IPS-20b (cell line): ENCODE data around the gene LHX4.
A peak's percentile ranks its signal among the peaks of the same experiment; 100 is the strongest.

Source experiments
- H3K27ac ChIP-seq: one replicate; pipeline ENCODE4 v1.5.1; 2013; ENCODE audit warnings: low read length
- H3K27me3 ChIP-seq: 2 replicates; pipeline ENCODE4 v1.6.1; 2013; ENCODE audit warnings: mild to moderate bottlenecking, low read length, inconsistent platforms; ENCODE audit not compliant: insufficient read depth
- H3K36me3 ChIP-seq: 2 replicates; pipeline ENCODE4 v1.6.1; 2013; ENCODE audit warnings: low read depth, mild to moderate bottlenecking, inconsistent platforms, low read length, moderate library complexity; ENCODE audit not compliant: insufficient read depth
- H3K4me1 ChIP-seq: 2 replicates; pipeline ENCODE4 v1.6.1; 2013; ENCODE audit warnings: mild to moderate bottlenecking, control low read depth, inconsistent platforms, low read length, moderate library complexity; ENCODE audit not compliant: insufficient read depth
- H3K4me3 ChIP-seq: 2 replicates; pipeline ENCODE4 v1.5.1; 2013; ENCODE audit warnings: mild to moderate bottlenecking, low read length, inconsistent platforms
- H3K9ac ChIP-seq: 2 replicates; pipeline ENCODE4 v1.6.1; 2013; ENCODE audit warnings: low read depth, mild to moderate bottlenecking, inconsistent platforms, low read length, moderate library complexity
- H3K9me3 ChIP-seq: 2 replicates; pipeline ENCODE4 v1.6.1; 2013; ENCODE audit warnings: mild to moderate bottlenecking, low read depth, low read length, inconsistent platforms; ENCODE audit not compliant: insufficient read depth

LHX4 gene

DNA sequence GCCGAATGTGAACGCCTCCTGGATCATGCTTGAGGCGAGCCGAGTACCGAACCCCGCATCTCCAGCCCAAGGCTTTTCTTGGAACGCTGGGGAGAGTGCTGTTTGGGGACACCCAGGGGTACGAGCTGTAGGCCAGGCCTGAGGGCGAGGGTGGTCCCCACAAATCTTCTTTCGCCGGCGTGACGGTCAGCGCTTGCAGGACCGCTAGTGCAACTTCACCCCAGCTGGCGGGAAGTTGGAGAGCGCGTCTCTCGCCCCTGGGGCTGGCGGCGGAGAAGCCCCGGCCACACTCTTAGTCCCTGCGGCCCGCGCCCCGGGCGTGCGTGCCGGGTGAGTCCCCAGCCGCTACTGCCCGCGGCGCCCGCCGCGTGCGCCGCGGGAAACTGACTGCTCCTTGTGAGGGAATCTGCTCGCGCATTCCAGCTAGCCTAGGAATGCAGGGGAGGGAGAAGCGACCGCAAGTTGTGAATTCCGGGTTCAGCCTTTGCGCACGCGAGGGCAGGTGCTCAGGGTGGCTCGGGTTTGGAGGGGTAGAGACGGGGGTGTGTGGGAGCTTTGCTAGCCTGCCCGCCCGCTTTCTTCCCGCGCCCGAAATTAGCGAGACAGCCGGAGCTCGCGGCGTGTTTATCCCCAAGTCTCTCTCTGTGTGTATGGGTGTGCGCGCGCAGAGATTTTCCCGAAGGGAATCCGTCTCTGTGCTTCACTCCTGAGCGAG, 884 bp downstream of the LHX4 start:
- no peaks in the 10 kb centered on the region for H3K36me3 ChIP-seq
- H3K9ac ChIP-seq, result peak overlapping the region; percentile 64; the same call in 1 of the 2 replicates
- peak overlapping the region; percentile 83 for H3K4me3 ChIP-seq
- peaks cover 22% of the 10 kb centered on the region; the same call in 1 of the 2 replicates for H3K4me1 ChIP-seq
- H3K9me3 ChIP-seq, result peaks cover 3% of the 10 kb centered on the region; the same call in 1 of the 2 replicates
- H3K27ac ChIP-seq, result no peak overlapping the region
- peaks cover 96% of the 10 kb centered on the region for H3K27me3 ChIP-seq

DNA sequence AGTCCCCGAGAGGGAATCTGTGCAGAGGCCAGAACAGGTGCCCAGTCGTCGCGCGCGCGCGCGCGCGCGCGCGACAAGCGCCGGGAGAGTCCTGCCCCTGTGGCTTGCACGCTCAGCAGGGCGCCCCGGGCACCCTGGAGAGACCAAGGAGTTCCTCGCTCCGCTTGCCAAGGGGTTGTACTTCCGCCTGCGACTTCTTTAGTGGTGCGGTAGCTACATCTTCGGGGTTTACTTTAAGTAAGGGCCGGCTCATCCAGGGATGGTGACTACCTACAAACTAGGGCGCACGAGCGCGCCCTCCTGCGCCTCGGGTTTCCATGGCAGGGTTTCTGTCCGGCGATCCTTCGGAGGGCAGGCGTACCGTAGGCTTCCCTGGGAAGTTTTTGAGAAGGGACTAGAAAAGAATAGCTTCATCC, 1.4 kb downstream of the LHX4 start:
- peak overlapping the region; percentile 83 for H3K4me3 ChIP-seq
- H3K9ac ChIP-seq, result peak overlapping the region; percentile 30; the same call in 1 of the 2 replicates
- H3K36me3 ChIP-seq, result no peaks in the 10 kb centered on the region
- peaks cover 96% of the 10 kb centered on the region for H3K27me3 ChIP-seq
- H3K4me1 ChIP-seq, result peaks cover 28% of the 10 kb centered on the region; the same call in 1 of the 2 replicates
- H3K27ac ChIP-seq, result no peak overlapping the region
- H3K9me3 ChIP-seq, result peaks cover 3% of the 10 kb centered on the region; the same call in 1 of the 2 replicates

DNA sequence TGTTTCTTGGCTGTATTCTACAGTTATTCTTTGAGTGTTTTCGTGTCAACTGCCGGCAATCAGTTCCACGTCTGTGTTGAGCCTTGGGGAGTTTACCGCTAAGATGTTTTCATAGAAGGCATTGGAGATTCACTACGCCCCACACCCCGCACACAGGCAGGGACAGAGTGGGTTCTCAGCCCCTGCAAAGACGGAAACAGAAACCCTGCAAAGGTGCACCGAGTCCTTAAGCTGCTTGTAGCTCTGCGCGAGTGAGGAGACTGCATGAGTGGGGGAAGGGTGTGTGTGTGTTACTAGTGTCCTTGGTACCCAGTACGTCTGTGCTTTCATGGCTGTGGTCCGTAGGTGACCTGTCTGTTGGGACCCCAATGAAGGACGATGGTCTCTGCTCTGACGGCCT, 1.9 kb downstream of the LHX4 start:
- peaks cover 3% of the 10 kb centered on the region; the same call in 1 of the 2 replicates for H3K9me3 ChIP-seq
- no peak overlapping the region for H3K27ac ChIP-seq
- H3K4me3 ChIP-seq, result peak overlapping the region; percentile 83
- peaks cover 32% of the 10 kb centered on the region; the same call in 1 of the 2 replicates for H3K4me1 ChIP-seq
- H3K27me3 ChIP-seq, result peaks cover 96% of the 10 kb centered on the region
- H3K36me3 ChIP-seq, result no peaks in the 10 kb centered on the region
- peak overlapping the region; percentile 29; the same call in 1 of the 2 replicates for H3K9ac ChIP-seq

DNA sequence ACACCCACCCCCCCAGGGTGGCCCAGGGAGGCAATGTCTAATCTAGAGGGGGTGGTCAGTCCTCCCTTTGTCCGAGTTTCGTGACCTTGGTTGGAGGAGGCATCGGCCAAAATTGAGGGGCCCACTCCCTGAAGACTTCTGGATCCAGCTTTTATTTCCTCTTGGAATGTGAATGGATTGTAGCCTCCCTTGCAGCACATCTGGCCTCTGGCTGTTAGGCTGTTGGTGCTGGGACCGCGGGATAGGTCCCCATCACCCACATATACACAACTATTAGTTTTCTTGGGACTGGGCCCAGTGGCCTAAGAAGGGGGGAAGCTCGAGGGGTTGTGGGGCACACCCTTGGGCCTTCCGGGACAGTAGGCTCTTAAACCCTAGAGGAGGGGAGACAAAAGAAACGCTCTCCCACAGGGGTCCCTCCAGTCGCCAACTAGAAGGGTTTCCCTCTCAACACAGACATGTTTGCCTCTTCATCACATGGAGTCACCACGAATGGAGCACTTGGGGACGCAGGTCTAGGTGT, 2.5 kb downstream of the LHX4 start:
- Histone ChIP-seq H3K36me3 (no peaks in the 10 kb centered on the region), H3K4me3 (peak overlapping the region; percentile 83), H3K27ac (no peak overlapping the region), H3K27me3 (peaks cover 96% of the 10 kb centered on the region), H3K9me3 (peaks cover 3% of the 10 kb centered on the region; the same call in 1 of the 2 replicates), H3K9ac (no peak overlapping the region), H3K4me1 (peaks cover 37% of the 10 kb centered on the region)

DNA sequence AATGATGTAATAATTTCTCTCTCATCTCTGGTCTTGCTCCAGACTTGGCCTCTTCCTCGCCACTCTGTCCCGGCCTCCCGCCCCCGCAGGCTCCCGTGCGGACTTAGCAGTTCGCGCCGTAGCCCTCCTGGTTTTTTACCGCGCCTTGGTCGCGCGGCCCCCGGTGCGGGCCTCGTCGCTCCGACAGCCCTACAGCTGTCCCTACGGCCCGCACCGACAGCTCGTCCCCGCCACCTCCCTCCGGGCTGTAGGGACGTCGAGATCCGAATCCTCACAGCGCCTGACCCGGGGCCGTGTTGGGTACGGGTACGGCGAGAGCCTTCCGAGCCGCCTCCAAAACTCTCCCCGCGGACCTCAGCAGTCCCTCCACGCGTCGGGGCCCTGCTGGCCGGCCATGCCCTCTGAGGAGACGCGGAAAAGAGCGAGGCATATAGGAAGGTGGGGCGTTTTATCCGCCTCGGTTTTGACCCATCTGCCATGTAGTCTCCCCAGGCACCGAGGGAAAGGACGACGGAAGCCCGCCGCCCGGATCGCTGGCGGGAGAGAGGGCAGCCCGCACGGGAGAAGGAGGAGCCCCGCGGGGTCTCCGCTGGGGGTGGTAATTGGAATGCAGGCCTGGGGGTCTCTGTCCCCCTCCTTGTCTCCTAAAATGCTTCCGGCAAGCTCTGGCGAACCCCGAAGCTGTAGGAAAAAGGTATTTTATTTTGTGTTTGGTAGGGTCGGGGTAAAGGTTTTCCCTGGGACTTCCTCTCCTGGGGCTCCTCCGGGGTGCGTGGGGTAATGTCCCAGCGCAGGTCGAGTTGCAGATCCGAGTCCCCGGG, 3.3 kb downstream of the LHX4 start:
- no peaks in the 10 kb centered on the region for H3K36me3 ChIP-seq
- H3K9me3 ChIP-seq, result peaks cover 3% of the 10 kb centered on the region; the same call in 1 of the 2 replicates
- H3K27ac ChIP-seq, result no peak overlapping the region
- peaks cover 96% of the 10 kb centered on the region for H3K27me3 ChIP-seq
- peaks cover 45% of the 10 kb centered on the region for H3K4me1 ChIP-seq
- peak overlapping the region; percentile 83; the same call in 1 of the 2 replicates for H3K4me3 ChIP-seq
- H3K9ac ChIP-seq, result no peak overlapping the region

DNA sequence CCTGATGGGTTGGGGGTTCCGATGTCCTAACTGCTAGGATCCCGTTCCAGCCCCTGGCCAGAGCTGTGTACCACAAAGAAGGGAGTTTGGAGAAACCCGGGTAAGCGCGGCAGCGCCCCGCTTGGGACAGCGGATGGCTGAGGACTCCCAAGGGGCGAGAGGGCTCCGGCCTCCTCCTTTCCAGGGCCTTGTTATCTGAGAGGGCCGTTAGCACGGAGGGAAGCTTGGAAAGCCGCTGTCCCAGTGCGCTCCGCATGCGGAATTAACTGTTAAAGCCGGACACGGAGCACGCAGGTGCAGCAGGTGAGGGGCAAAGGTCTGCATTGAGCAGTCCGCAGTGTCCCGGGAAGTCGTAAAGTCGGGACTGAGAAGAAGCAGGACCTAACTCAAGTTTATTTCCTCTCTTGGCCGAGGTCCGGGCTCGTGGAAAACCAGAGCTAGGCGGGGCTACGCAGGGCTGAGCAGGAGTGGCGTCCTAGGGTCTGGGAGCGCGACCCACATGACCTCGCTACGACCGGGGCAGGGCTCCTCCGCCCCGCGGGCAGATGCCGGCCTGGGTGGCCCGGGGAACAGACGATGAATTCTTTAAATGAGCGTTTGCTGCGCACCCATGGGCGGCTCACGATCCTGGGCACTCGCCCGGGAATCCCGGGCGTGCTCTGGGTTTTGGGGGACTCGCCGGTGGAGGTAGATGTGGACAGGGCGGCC, 4.5 kb downstream of the LHX4 start:
- Histone ChIP-seq H3K4me1 (peaks cover 56% of the 10 kb centered on the region), H3K4me3 (peak overlapping the region; percentile 61), H3K27me3 (peaks cover 96% of the 10 kb centered on the region), H3K36me3 (no peaks in the 10 kb centered on the region), H3K9me3 (no peaks in the 10 kb centered on the region; the same call in 1 of the 2 replicates), H3K27ac (no peak overlapping the region), H3K9ac (peak overlapping the region; percentile 59; the same call in 1 of the 2 replicates)

DNA sequence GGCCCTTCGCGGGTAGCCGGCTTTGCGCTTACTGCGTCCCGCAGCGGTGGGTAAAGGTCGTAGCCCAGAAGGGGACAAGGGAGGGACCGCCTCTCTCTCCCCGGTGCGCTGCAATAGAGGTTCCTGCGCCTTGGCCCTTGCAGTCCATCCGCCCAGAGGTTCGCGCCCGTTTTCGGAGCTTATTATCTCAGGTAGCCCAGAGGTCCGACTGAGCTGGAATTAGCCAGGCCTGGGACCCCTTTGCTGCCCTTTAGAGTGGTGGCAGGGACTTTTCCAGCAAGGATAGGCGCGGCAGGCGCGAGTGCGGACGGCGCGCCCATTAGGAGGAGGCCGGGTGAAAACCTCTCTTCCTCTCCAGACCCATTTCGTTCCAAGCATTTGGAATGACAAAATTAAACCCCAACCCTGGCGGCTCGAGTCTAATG, 5.0 kb downstream of the LHX4 start:
- H3K27me3 ChIP-seq, result peaks cover 100% of the 10 kb centered on the region
- peak overlapping the region; percentile 59; the same call in 1 of the 2 replicates for H3K9ac ChIP-seq

DNA sequence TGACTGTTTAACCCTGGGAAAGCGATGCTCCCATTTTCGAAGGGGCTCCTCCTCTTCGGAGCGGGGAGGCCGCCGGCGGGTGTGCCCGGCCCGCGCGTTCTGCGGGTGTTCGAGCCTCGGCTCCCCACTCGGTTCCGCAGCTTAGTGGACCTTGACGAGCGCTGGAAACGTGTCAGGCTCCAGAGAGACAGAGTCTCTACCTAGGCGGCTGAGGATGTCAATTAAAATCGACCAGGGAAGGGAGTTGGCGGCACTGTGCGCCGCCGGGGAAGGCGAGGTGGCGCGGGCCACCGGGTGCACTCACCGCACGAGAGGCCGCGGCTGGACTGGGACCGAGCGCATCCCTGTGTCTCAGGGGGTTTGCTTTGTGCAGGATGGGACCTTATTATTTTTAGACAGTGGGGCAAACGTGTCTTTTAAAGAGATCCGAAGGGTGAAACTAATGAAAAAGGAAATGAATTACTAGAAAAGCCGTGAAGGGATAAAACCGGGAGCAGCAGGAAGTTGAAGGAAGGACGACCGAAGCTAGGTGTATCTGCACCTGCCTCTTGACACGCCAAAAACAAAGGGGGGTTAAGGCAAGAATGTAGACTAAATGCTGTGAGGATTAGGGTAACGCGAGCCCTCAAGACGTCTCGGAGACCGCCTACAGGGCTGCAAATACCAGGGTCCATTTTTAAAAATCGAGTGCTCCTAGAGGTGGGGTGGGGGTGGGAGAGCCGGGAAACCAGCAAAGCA, 5.6 kb downstream of the LHX4 start:
- peak overlapping the region; percentile 61 for H3K4me3 ChIP-seq
- peaks cover 100% of the 10 kb centered on the region for H3K27me3 ChIP-seq
- no peaks in the 10 kb centered on the region; the same call in 1 of the 2 replicates for H3K9me3 ChIP-seq
- H3K4me1 ChIP-seq, result peaks cover 66% of the 10 kb centered on the region
- H3K9ac ChIP-seq, result peak overlapping the region; percentile 79; the same call in 1 of the 2 replicates
- no peaks in the 10 kb centered on the region for H3K36me3 ChIP-seq
- no peak overlapping the region for H3K27ac ChIP-seq

More for the DNA sequence above, 5.0 kb downstream of the LHX4 start:
- Histone ChIP-seq H3K4me1 (peaks cover 61% of the 10 kb centered on the region), H3K27ac (no peak overlapping the region), H3K9me3 (no peaks in the 10 kb centered on the region; the same call in 1 of the 2 replicates), H3K36me3 (no peaks in the 10 kb centered on the region), H3K4me3 (peak overlapping the region; percentile 61; the same call in 1 of the 2 replicates)

DNA sequence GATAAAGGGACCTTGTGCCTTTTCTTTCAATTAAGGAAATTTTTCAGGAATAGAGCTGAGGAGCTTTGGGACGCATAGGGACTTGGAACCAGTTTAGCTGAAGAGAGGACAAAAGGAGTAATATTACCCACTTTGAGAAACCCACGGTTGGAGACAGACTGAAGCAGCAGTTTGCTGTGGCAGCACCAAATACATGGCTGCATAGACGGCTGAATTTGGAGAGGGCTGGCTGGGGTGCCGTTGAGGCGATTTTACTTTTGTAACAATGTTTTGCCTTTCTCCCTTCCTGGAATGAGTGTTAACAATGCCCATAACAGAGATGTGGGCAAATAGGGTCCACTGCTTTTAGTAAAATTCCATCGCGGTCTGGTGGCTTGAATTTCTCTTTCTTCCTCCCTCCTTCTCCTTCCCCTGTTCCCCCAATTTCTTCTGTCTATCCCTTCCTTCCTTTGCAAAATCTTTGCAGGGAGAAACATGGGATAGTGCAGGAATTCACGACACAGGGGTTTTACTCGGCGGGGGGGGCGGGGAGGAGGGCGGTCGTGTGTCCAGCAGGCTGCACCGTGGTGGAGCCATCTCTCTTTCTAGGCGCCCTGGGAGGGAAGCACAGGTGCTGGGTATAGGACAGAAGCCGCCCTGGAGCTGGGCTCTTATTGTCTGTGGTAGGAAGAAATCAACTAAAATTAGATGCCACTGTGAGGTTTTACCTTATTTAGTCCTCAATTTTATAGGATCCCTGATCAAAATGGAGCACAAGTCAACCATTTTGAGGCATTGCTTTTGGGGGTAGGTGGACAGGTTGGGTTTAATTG, 6.8 kb downstream of the LHX4 start:
- Histone ChIP-seq H3K9ac (peak overlapping the region; percentile 79; the same call in 1 of the 2 replicates), H3K9me3 (no peaks in the 10 kb centered on the region; the same call in 1 of the 2 replicates), H3K4me3 (peak overlapping the region; percentile 61), H3K27me3 (peaks cover 99% of the 10 kb centered on the region), H3K27ac (no peak overlapping the region), H3K4me1 (peaks cover 68% of the 10 kb centered on the region), H3K36me3 (no peaks in the 10 kb centered on the region)
